ENCODE measurements around the gene RPS6KC1. TPM values are rescaled to one million over a fixed set of nuclear protein-coding genes. Genes with fewer than 3 reads are reported as not detected.

RPS6KC1 gene
- total and polyA plus RNA-seq, 2 of the 4 experiments (the other 2 are of a cell fraction): 7.9 to 23.7 TPM

- Histone ChIP-seq H2AFZ (replicated peaks; ENCODE audit: low read length, poor library complexity) (no peak overlapping the region), H3K56ac (ENCODE audit: extremely low read depth, insufficient read depth, low read length) (no peak overlapping the region), H3K14ac (replicated peaks; ENCODE audit: low read depth, low read length) (no peak overlapping the region), H3K4me1 (ENCODE audit: control insufficient read depth, insufficient read depth, low read length) (no peaks in the 10 kb centered on the region), H4K91ac (ENCODE audit: insufficient read depth, low read depth, low read length) (no peak overlapping the region), H4K8ac (ENCODE audit: low read depth in 2 of 2, low read length in 2 of 2) (no peak overlapping the region), H4K20me1 (ENCODE audit: insufficient read depth, low read length) (no peaks in the 10 kb centered on the region), H3K23ac (ENCODE audit: low read depth, low read length) (no peak overlapping the region), H2BK5ac (ENCODE audit: low read depth, low read length, poor library complexity, severe bottlenecking) (no peak overlapping the region), H3K36me3 (ENCODE audit: control insufficient read depth, insufficient read depth, low read length) (peaks cover 1% of the 10 kb centered on the region; the same call in 1 of the 2 replicates), H3K9me1 (ENCODE audit: insufficient read depth, low read length) (no peaks in the 10 kb centered on the region), H4K5ac (ENCODE audit: low read depth, low read length) (no peak overlapping the region), H2BK120ac (ENCODE audit: low read depth, low read length) (no peak overlapping the region), H3K9me3 (ENCODE audit: control insufficient read depth, insufficient read depth, low read length) (peaks cover 2% of the 10 kb centered on the region; the same call in 1 of the 2 replicates), H2BK20ac (ENCODE audit: low read depth, low read length) (no peak overlapping the region), H3K79me1 (ENCODE audit: low read depth in 1 of 2, low read length in 2 of 2) (peaks cover 3 to 4% of the 10 kb centered on the region in 2 experiments; a peak in 1 of 4 replicates), H3K27ac (ENCODE audit: insufficient read depth, low read length) (no peak overlapping the region), H3K4me2 (ENCODE audit: low read depth, low read length) (no peak overlapping the region), H2AK5ac (ENCODE audit: low read depth, low read length) (no peak overlapping the region), H2BK15ac (ENCODE audit: low read depth, low read length) (no peak overlapping the region), H3K4ac (ENCODE audit: low read depth, low read length) (no peak overlapping the region), H3K4me3 (ENCODE audit: insufficient read depth, low read depth, low read length) (no peak overlapping the region), H2AK9ac (replicated peaks; ENCODE audit: low read depth, low read length, poor library complexity) (no peak overlapping the region), H3K27me3 (ENCODE audit: control insufficient read depth, insufficient read depth, low read length) (no peaks in the 10 kb centered on the region), H3K18ac (ENCODE audit: low read depth, low read length) (no peak overlapping the region), H3K9ac (ENCODE audit: low read depth, low read length) (no peak overlapping the region)
- POLR2A ChIA-PET (ENCODE audit: unreplicated experiment): no interaction called here
- CTCF ChIA-PET: no interaction called here
- dilution Hi-C loops (cut with HindIII; ENCODE audit: low sequenced_read_pairs, unreplicated experiment) (no loop called here), in situ Hi-C loops (cut with MboI; ENCODE audit: low sequenced_read_pairs) (no loop called here), intact Hi-C loops (cut with micrococcal nuclease) (no loop called here)
- DNase-seq (no peak), ATAC-seq (ENCODE audit: low read depth) (no peak)
- TF ChIP-seq CEBPB (IDR thresholded peaks at IDR 0.05; ENCODE audit: low read depth, low read length) (no peak), NFE2L2 (IDR thresholded peaks at IDR 0.05; ENCODE audit: low read depth, low read length) (no peak), MAZ (IDR thresholded peaks at IDR 0.05; ENCODE audit: borderline replicate concordance, low read depth, low read length) (no peak), RCOR1 (IDR thresholded peaks at IDR 0.05; ENCODE audit: insufficient replicate concordance, low read length) (no peak), SMC3 (IDR thresholded peaks at IDR 0.05; ENCODE audit: low read depth, low read length) (no peak), FOS (IDR thresholded peaks at IDR 0.05; ENCODE audit: low read depth, low read length) (no peak), RFX5 (IDR thresholded peaks at IDR 0.05; ENCODE audit: low read depth, low read length) (no peak)
- TF ChIP-seq, protein P1, sequence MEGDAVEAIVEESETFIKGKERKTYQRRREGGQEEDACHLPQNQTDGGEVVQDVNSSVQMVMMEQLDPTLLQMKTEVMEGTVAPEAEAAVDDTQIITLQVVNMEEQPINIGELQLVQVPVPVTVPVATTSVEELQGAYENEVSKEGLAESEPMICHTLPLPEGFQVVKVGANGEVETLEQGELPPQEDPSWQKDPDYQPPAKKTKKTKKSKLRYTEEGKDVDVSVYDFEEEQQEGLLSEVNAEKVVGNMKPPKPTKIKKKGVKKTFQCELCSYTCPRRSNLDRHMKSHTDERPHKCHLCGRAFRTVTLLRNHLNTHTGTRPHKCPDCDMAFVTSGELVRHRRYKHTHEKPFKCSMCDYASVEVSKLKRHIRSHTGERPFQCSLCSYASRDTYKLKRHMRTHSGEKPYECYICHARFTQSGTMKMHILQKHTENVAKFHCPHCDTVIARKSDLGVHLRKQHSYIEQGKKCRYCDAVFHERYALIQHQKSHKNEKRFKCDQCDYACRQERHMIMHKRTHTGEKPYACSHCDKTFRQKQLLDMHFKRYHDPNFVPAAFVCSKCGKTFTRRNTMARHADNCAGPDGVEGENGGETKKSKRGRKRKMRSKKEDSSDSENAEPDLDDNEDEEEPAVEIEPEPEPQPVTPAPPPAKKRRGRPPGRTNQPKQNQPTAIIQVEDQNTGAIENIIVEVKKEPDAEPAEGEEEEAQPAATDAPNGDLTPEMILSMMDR (conservative IDR thresholded peaks at IDR 0.05; ENCODE audit: low read depth, low read length): no peak
- WGBS, 2 experiments (ENCODE audit: extremely low coverage in 2 of 2, insufficient read length in 1 of 2): no CpG with 5 or more reads among the region's 1 CpG
- BruUV-seq (replicated peaks): no TSS peak
These were observed 111.8 kb downstream of the RPS6KC1 start for GRCh38 chr1:213162862-213163261.
